Measurements from ENCODE around the gene CRY1. TPM values are rescaled to one million over a fixed set of nuclear protein-coding genes. Genes with fewer than 3 reads are reported as not detected.

CRY1 gene
- polyA plus RNA-seq, 1 donor from 2014 or later = 33.4 TPM

DNA sequence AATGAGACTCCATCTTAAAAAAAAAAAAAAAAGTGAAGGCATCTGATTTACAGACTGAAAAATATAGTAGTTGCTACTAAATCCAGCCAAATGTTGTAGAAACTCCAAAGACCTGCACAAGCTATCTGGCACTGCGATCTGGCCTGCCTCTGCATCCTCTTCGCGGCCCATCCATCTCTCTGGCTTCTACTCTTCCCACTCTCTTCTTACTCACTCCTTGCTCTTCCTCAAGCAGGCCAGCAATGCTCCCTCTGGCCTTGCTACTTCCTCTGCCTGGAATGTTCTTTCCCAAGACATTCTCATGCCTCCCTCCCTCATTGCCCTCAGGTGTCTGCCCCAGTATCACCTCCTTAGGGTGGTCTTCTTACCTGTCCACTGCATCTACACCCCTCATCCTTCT lies 9.7 kb upstream of the CRY1 start:
- H3F3A ChIP-seq (ENCODE audit: insufficient read depth, low read length, poor library complexity, severe bottlenecking) = no peaks in the 10 kb centered on the region
- H3K27me3 ChIP-seq (ENCODE audit: insufficient read depth, low read depth, low read length) = no peaks in the 10 kb centered on the region
- H3K9me3 ChIP-seq (ENCODE audit: low read length) = no peaks in the 10 kb centered on the region
- no peaks in the 10 kb centered on the region for H4K20me1 ChIP-seq (ENCODE audit: insufficient read depth)
- no peak overlapping the region for H3K27ac ChIP-seq (ENCODE audit: low read length)
- TF ChIP-seq MXI1 (conservative IDR thresholded peaks at IDR 0.05; ENCODE audit: poor library complexity, severe bottlenecking) = no peak
- no peaks in the 10 kb centered on the region for H3K36me3 ChIP-seq (ENCODE audit: insufficient read depth, low read length)
- H3K79me2 ChIP-seq (replicated peaks; ENCODE audit: insufficient read depth, low read length) = no peaks in the 10 kb centered on the region
- no peak overlapping the region for H3K9ac ChIP-seq (ENCODE audit: low read length)
- H3K9me2 ChIP-seq (ENCODE audit: insufficient read depth, low read length) = no peaks in the 10 kb centered on the region
- H3K4me2 ChIP-seq (ENCODE audit: low read length) = no peak overlapping the region
- H3K4me3 ChIP-seq (ENCODE audit: low read length) = no peak overlapping the region
- no peak overlapping the region for H2AFZ ChIP-seq (ENCODE audit: low read depth, low read length)

DNA sequence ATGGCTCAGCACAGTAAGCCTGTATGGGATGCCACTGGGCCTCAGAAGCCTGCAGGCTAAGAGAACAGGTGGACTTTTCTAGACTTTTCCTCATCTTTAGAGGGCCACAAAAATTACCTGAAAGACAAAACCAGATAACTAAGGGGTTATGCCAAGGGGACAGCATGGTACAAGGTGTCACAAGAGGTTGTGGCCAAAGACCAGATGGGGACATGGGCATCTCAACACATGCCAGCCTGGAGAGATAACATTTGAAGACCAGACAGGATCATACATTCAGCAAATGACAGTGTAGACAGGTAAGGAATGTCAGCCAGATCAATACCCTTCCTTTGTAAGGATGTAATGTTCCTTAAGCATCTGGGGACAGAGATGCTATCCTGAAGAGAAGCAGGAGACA lies 8.9 kb upstream of the CRY1 start:
- TF ChIP-seq TAF1 (IDR thresholded peaks at IDR 0.05; ENCODE audit: low read depth) (no peak), EP300 (conservative IDR thresholded peaks at IDR 0.05; ENCODE audit: poor library complexity, severe bottlenecking) (no peak), POLR2AphosphoS5 (IDR thresholded peaks at IDR 0.05) (no peak), EZH2 (IDR thresholded peaks at IDR 0.05; ENCODE audit: borderline replicate concordance, insufficient read depth, low read length, poor library complexity, severe bottlenecking) (no peak), SMC3 (conservative IDR thresholded peaks at IDR 0.05; ENCODE audit: poor library complexity) (no peak), RAD21 (conservative IDR thresholded peaks at IDR 0.05) (no peak), MXI1 (conservative IDR thresholded peaks at IDR 0.05; ENCODE audit: poor library complexity, severe bottlenecking) (no peak)
- TF ChIP-seq, protein P1, sequence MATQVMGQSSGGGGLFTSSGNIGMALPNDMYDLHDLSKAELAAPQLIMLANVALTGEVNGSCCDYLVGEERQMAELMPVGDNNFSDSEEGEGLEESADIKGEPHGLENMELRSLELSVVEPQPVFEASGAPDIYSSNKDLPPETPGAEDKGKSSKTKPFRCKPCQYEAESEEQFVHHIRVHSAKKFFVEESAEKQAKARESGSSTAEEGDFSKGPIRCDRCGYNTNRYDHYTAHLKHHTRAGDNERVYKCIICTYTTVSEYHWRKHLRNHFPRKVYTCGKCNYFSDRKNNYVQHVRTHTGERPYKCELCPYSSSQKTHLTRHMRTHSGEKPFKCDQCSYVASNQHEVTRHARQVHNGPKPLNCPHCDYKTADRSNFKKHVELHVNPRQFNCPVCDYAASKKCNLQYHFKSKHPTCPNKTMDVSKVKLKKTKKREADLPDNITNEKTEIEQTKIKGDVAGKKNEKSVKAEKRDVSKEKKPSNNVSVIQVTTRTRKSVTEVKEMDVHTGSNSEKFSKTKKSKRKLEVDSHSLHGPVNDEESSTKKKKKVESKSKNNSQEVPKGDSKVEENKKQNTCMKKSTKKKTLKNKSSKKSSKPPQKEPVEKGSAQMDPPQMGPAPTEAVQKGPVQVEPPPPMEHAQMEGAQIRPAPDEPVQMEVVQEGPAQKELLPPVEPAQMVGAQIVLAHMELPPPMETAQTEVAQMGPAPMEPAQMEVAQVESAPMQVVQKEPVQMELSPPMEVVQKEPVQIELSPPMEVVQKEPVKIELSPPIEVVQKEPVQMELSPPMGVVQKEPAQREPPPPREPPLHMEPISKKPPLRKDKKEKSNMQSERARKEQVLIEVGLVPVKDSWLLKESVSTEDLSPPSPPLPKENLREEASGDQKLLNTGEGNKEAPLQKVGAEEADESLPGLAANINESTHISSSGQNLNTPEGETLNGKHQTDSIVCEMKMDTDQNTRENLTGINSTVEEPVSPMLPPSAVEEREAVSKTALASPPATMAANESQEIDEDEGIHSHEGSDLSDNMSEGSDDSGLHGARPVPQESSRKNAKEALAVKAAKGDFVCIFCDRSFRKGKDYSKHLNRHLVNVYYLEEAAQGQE (IDR thresholded peaks at IDR 0.05; ENCODE audit: borderline replicate concordance) = no peak
- TF ChIP-seq, protein P2, sequence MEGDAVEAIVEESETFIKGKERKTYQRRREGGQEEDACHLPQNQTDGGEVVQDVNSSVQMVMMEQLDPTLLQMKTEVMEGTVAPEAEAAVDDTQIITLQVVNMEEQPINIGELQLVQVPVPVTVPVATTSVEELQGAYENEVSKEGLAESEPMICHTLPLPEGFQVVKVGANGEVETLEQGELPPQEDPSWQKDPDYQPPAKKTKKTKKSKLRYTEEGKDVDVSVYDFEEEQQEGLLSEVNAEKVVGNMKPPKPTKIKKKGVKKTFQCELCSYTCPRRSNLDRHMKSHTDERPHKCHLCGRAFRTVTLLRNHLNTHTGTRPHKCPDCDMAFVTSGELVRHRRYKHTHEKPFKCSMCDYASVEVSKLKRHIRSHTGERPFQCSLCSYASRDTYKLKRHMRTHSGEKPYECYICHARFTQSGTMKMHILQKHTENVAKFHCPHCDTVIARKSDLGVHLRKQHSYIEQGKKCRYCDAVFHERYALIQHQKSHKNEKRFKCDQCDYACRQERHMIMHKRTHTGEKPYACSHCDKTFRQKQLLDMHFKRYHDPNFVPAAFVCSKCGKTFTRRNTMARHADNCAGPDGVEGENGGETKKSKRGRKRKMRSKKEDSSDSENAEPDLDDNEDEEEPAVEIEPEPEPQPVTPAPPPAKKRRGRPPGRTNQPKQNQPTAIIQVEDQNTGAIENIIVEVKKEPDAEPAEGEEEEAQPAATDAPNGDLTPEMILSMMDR (IDR thresholded peaks at IDR 0.05; ENCODE audit: poor library complexity, severe bottlenecking) = no peak

DNA sequence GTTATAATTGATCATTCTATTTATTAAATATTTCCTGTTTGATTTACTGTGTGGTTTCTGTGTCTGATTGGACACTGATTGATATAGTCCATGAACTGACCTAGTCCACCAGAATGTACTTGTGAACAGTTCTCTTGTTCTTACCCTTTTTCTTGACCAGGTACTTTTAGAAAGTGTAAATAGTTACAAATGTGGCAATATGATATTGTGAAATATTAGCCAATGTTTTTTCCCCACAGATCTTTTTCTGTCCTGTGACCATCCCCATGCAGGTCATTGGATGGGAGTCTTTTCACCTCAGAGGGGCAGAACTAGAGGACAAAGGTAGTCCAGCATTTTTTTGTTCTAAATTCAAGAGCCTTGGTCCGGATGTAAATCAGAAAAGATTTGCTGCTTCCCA lies 8.3 kb upstream of the CRY1 start:
- Histone ChIP-seq H3K9me3 (ENCODE audit: low read length) (no peaks in the 10 kb centered on the region), H2AFZ (ENCODE audit: low read depth, low read length) (no peak overlapping the region), H3K4me2 (ENCODE audit: low read length) (no peak overlapping the region), H4K20me1 (ENCODE audit: insufficient read depth) (no peaks in the 10 kb centered on the region), H3K9ac (ENCODE audit: low read length) (no peak overlapping the region), H3K27me3 (ENCODE audit: insufficient read depth, low read depth, low read length) (no peaks in the 10 kb centered on the region), H3K79me2 (replicated peaks; ENCODE audit: insufficient read depth, low read length) (no peaks in the 10 kb centered on the region), H3F3A (ENCODE audit: insufficient read depth, low read length, poor library complexity, severe bottlenecking) (no peaks in the 10 kb centered on the region), H3K36me3 (ENCODE audit: insufficient read depth, low read length) (no peaks in the 10 kb centered on the region), H3K4me3 (ENCODE audit: low read length) (no peak overlapping the region), H3K27ac (ENCODE audit: low read length) (no peak overlapping the region), H3K9me2 (ENCODE audit: insufficient read depth, low read length) (no peaks in the 10 kb centered on the region)
- TF ChIP-seq POLR2AphosphoS5 (IDR thresholded peaks at IDR 0.05) = no peak
- TF ChIP-seq SMC3 (conservative IDR thresholded peaks at IDR 0.05; ENCODE audit: poor library complexity) = no peak
- no peak for TF ChIP-seq TAF1 (IDR thresholded peaks at IDR 0.05; ENCODE audit: low read depth)
- TF ChIP-seq MXI1 (conservative IDR thresholded peaks at IDR 0.05; ENCODE audit: poor library complexity, severe bottlenecking) = no peak
- TF ChIP-seq, protein P2 (IDR thresholded peaks at IDR 0.05; ENCODE audit: poor library complexity, severe bottlenecking) = no peak
- TF ChIP-seq, protein P1 (IDR thresholded peaks at IDR 0.05; ENCODE audit: borderline replicate concordance) = no peak
- no peak for TF ChIP-seq RAD21 (conservative IDR thresholded peaks at IDR 0.05)
- no peak for TF ChIP-seq EZH2 (IDR thresholded peaks at IDR 0.05; ENCODE audit: borderline replicate concordance, insufficient read depth, low read length, poor library complexity, severe bottlenecking)
- no peak for TF ChIP-seq EP300 (conservative IDR thresholded peaks at IDR 0.05; ENCODE audit: poor library complexity, severe bottlenecking)

More for the DNA sequence above, 8.9 kb upstream of the CRY1 start:
- no peaks in the 10 kb centered on the region for H3K36me3 ChIP-seq (ENCODE audit: insufficient read depth, low read length)
- no peak overlapping the region for H3K4me3 ChIP-seq (ENCODE audit: low read length)
- H2AFZ ChIP-seq (ENCODE audit: low read depth, low read length) = no peak overlapping the region
- no peak overlapping the region for H3K27ac ChIP-seq (ENCODE audit: low read length)
- no peaks in the 10 kb centered on the region for H3K9me2 ChIP-seq (ENCODE audit: insufficient read depth, low read length)
- no peaks in the 10 kb centered on the region for H3F3A ChIP-seq (ENCODE audit: insufficient read depth, low read length, poor library complexity, severe bottlenecking)
- no peak overlapping the region for H3K4me2 ChIP-seq (ENCODE audit: low read length)
- H3K79me2 ChIP-seq (replicated peaks; ENCODE audit: insufficient read depth, low read length) = no peaks in the 10 kb centered on the region
- no peak overlapping the region for H3K9ac ChIP-seq (ENCODE audit: low read length)
- no peaks in the 10 kb centered on the region for H3K27me3 ChIP-seq (ENCODE audit: insufficient read depth, low read depth, low read length)
- no peaks in the 10 kb centered on the region for H4K20me1 ChIP-seq (ENCODE audit: insufficient read depth)
- H3K9me3 ChIP-seq (ENCODE audit: low read length) = no peaks in the 10 kb centered on the region

Data from neural cell (in vitro differentiated cells).